IMR-90 (cell line): ENCODE results near the gene DCLK1. TPM values are rescaled to one million over a fixed set of nuclear protein-coding genes. Genes with fewer than 3 reads are reported as not detected.

Experiments used
- ATAC-seq: fragments of 200-7000 bp; cut with Tn5 transposase; 2 replicates; pipeline ENCODE4 v1.9.1; 2020; ENCODE audit warnings: low read depth, mild to moderate bottlenecking, moderate library complexity
- BruUV-seq: library from RNA; stranded (reverse); fragments of 400-500 nt; replicated peaks from 2 replicates; lab custom pipeline; 2021; lab: Mats Ljungman, UMichigan
- CTCF ChIA-PET: fragments of 300-600 bp; formaldehyde crosslinking; extraction: SDS; loops from one replicate; lab custom pipeline; 2021; ENCODE audit warnings: antibody characterized with exemption; lab: Yijun Ruan, JAX
- POLR2A ChIA-PET: fragments of 300-600 bp; sonication (Branson Sonifier 250); formaldehyde crosslinking; loops from one replicate; lab custom pipeline; 2022; ENCODE audit warnings: antibody characterized with exemption; ENCODE audit not compliant: unreplicated experiment; lab: Charles Lee
- DNase-seq: peaks from one replicate; pipeline ENCODE4 v3.0.0; 2013
- H2AFZ ChIP-seq: replicated peaks from 2 replicates; pipeline ENCODE3; 2013; ENCODE audit warnings: low read length, mild to moderate bottlenecking; ENCODE audit not compliant: poor library complexity
- H2AK5ac ChIP-seq: 2 replicates; pipeline ENCODE4 v1.6.1; 2013; ENCODE audit warnings: low read depth, low read length, inconsistent platforms
- H2AK9ac ChIP-seq: replicated peaks from 2 replicates; pipeline ENCODE3; 2013; ENCODE audit warnings: mild to moderate bottlenecking, low read depth, low read length, moderate library complexity; ENCODE audit not compliant: poor library complexity
- H2BK120ac ChIP-seq: 2 replicates; pipeline ENCODE4 v1.6.1; 2013; ENCODE audit warnings: low read depth, low read length, inconsistent platforms
- H2BK15ac ChIP-seq: 3 replicates; pipeline ENCODE4 v1.6.1; 2013; ENCODE audit warnings: low read depth, low read length, inconsistent platforms
- H2BK20ac ChIP-seq: 2 replicates; pipeline ENCODE4 v1.6.1; 2013; ENCODE audit warnings: low read depth, mild to moderate bottlenecking, inconsistent platforms, low read length, moderate library complexity
- H2BK5ac ChIP-seq: 2 replicates; pipeline ENCODE4 v1.6.1; 2013; ENCODE audit warnings: mild to moderate bottlenecking, low read depth, low read length, inconsistent platforms; ENCODE audit not compliant: poor library complexity, severe bottlenecking
- H3K14ac ChIP-seq: replicated peaks from 2 replicates; pipeline ENCODE4 v1.6.1; 2013; ENCODE audit warnings: low read depth, low read length, inconsistent platforms
- H3K18ac ChIP-seq: 2 replicates; pipeline ENCODE4 v1.6.1; 2013; ENCODE audit warnings: low read depth, low read length, control low read depth
- H3K23ac ChIP-seq: 2 replicates; pipeline ENCODE4 v1.6.1; 2013; ENCODE audit warnings: low read depth, low read length, inconsistent platforms
- H3K27ac ChIP-seq: 2 replicates; pipeline ENCODE4 v1.5.1; 2013; ENCODE audit warnings: mild to moderate bottlenecking, control low read depth, low read length; ENCODE audit not compliant: insufficient read depth
- H3K27me3 ChIP-seq: 2 replicates; pipeline ENCODE4 v1.6.1; 2013; ENCODE audit warnings: low read length; ENCODE audit not compliant: control insufficient read depth, insufficient read depth
- H3K36me3 ChIP-seq: 2 replicates; pipeline ENCODE4 v1.6.1; 2013; ENCODE audit warnings: low read length, mixed read lengths; ENCODE audit not compliant: control insufficient read depth, insufficient read depth
- H3K4ac ChIP-seq: 2 replicates; pipeline ENCODE4 v1.6.1; 2013; ENCODE audit warnings: low read depth, low read length, inconsistent platforms
- H3K4me1 ChIP-seq: 2 replicates; pipeline ENCODE4 v1.6.1; 2013; ENCODE audit warnings: low read length, mixed read lengths; ENCODE audit not compliant: control insufficient read depth, insufficient read depth
- H3K4me2 ChIP-seq: 2 replicates; pipeline ENCODE4 v1.6.1; 2013; ENCODE audit warnings: low read depth, mild to moderate bottlenecking, control low read depth, low read length, moderate library complexity
- H3K4me3 ChIP-seq: 2 replicates; pipeline ENCODE4 v1.5.1; 2013; ENCODE audit warnings: low read depth, mild to moderate bottlenecking, control low read depth, low read length, moderate library complexity; ENCODE audit not compliant: insufficient read depth
- H3K56ac ChIP-seq: 2 replicates; pipeline ENCODE4 v1.6.1; 2013; ENCODE audit warnings: low read length, inconsistent platforms; ENCODE audit not compliant: insufficient read depth; ENCODE audit errors: extremely low read depth
- H3K79me1 ChIP-seq, 2 experiments: 2 replicates each; pipeline ENCODE4 v1.6.1; 2013; ENCODE audit warnings: low read length in 2 of 2, inconsistent platforms in 1 of 2, low read depth in 1 of 2
- H3K9ac ChIP-seq: 2 replicates; pipeline ENCODE4 v1.6.1; 2013; ENCODE audit warnings: low read depth, low read length, control low read depth
- H3K9me1 ChIP-seq: 2 replicates; pipeline ENCODE4 v1.6.1; 2013; ENCODE audit warnings: low read length, inconsistent platforms; ENCODE audit not compliant: insufficient read depth
- H3K9me3 ChIP-seq: 2 replicates; pipeline ENCODE4 v1.6.1; 2013; ENCODE audit warnings: low read length; ENCODE audit not compliant: control insufficient read depth, insufficient read depth
- H4K20me1 ChIP-seq: 2 replicates; pipeline ENCODE4 v1.6.1; 2013; ENCODE audit warnings: low read length, inconsistent platforms; ENCODE audit not compliant: insufficient read depth
- H4K5ac ChIP-seq: 2 replicates; pipeline ENCODE4 v1.6.1; 2013; ENCODE audit warnings: mild to moderate bottlenecking, low read depth, low read length, control low read depth
- H4K8ac ChIP-seq, 2 experiments: 2 replicates each; pipeline ENCODE4 v1.6.1; 2013; ENCODE audit warnings: low read depth in 2 of 2, low read length in 2 of 2, control low read depth in 1 of 2, inconsistent platforms in 1 of 2
- H4K91ac ChIP-seq: 2 replicates; pipeline ENCODE4 v1.6.1; 2013; ENCODE audit warnings: low read depth, low read length, inconsistent platforms; ENCODE audit not compliant: insufficient read depth
- BHLHE40 ChIP-seq: fragments of 150-350 bp; IDR thresholded peaks from 2 replicates; pipeline ENCODE4 v1.6.1; 2016; ENCODE audit warnings: mild to moderate bottlenecking, low read depth, low read length
- CEBPB ChIP-seq: IDR thresholded peaks from 2 replicates; pipeline ENCODE4 v1.6.1; 2012; ENCODE audit warnings: low read depth, low read length, improper control_type of control experiment
- CHD1 ChIP-seq: IDR thresholded peaks from 2 replicates; pipeline ENCODE4 v1.6.1; 2012; ENCODE audit warnings: low read depth, low read length, improper control_type of control experiment
- CTCF ChIP-seq: conservative IDR thresholded peaks from 2 replicates; pipeline ENCODE4 v1.5.1; 2012; ENCODE audit warnings: mild to moderate bottlenecking, low read depth, low read length, improper control_type of control experiment
- ELK1 ChIP-seq: fragments of 150-350 bp; IDR thresholded peaks from 2 replicates; pipeline ENCODE4 v1.6.1; 2016; ENCODE audit warnings: low read depth, mild to moderate bottlenecking, low read length, moderate library complexity, borderline replicate concordance
- FOS ChIP-seq: fragments of 150-350 bp; IDR thresholded peaks from 2 replicates; pipeline ENCODE4 v1.6.1; 2016; ENCODE audit warnings: low read depth, low read length
- MAFK ChIP-seq: IDR thresholded peaks from 2 replicates; pipeline ENCODE4 v1.6.1; 2012; ENCODE audit warnings: low read depth, low read length, improper control_type of control experiment
- MAZ ChIP-seq: IDR thresholded peaks from 2 replicates; pipeline ENCODE4 v1.6.1; 2012; ENCODE audit warnings: low read depth, mild to moderate bottlenecking, low read length, improper control_type of control experiment, moderate library complexity, borderline replicate concordance
- MXI1 ChIP-seq: IDR thresholded peaks from 2 replicates; pipeline ENCODE4 v1.6.1; 2012; ENCODE audit warnings: low read depth, mild to moderate bottlenecking, low read length, moderate library complexity, borderline replicate concordance
- NFE2L2 ChIP-seq: fragments of 150-350 bp; IDR thresholded peaks from 2 replicates; pipeline ENCODE4 v1.6.1; 2016; ENCODE audit warnings: low read depth, mild to moderate bottlenecking, low read length
- POLR2A ChIP-seq: IDR thresholded peaks from 2 replicates; pipeline ENCODE4 v1.6.1; 2012; ENCODE audit warnings: mild to moderate bottlenecking, low read depth, low read length
- RAD21 ChIP-seq: IDR thresholded peaks from 2 replicates; pipeline ENCODE4 v1.6.1; 2012; ENCODE audit warnings: low read length, improper control_type of control experiment
- RCOR1 ChIP-seq: IDR thresholded peaks from 2 replicates; pipeline ENCODE4 v1.6.1; 2012; ENCODE audit warnings: mild to moderate bottlenecking, low read length, improper control_type of control experiment; ENCODE audit not compliant: insufficient replicate concordance
- RFX5 ChIP-seq: IDR thresholded peaks from 2 replicates; pipeline ENCODE4 v1.8.0; 2012; ENCODE audit warnings: low read depth, mild to moderate bottlenecking, low read length, moderate library complexity
- SMC3 ChIP-seq: fragments of 150-350 bp; IDR thresholded peaks from 2 replicates; pipeline ENCODE4 v1.6.1; 2016; ENCODE audit warnings: low read depth, mild to moderate bottlenecking, antibody characterized with exemption, low read length, moderate library complexity
- USF2 ChIP-seq: fragments of 150-350 bp; IDR thresholded peaks from 2 replicates; pipeline ENCODE4 v1.6.1; 2017; ENCODE audit warnings: mild to moderate bottlenecking, antibody characterized with exemption, low read length, low read depth
- WGBS, 2 experiments: methylation state at CpG; one replicate each; pipeline versions ENCODE4 v1.1.5 to v1.1.7; 2013; ENCODE audit warnings: missing lambda C conversion rate in 2 of 2; ENCODE audit not compliant: insufficient read length in 1 of 2; ENCODE audit errors: extremely low coverage in 2 of 2; 5-methylcytosine and 5-hydroxymethylcytosine counted together
- dilution Hi-C: fragments of 300-500 bp; cut with HindIII; formaldehyde crosslinking; loops from one replicate; pipeline ENCODE4 v1.14.3; 2018; ENCODE audit warnings: low sequenced_read_pairs; ENCODE audit not compliant: unreplicated experiment
- in situ Hi-C: fragments of 300-500 bp; cut with MboI; formaldehyde crosslinking; loops from 3 replicates; pipeline ENCODE4 v1.14.3; 2019; ENCODE audit warnings: low sequenced_read_pairs, inconsistent platforms, mixed read lengths
- intact Hi-C: fragments of 100-400 bp; cut with micrococcal nuclease; formaldehyde crosslinking; loops from 2 replicates; pipeline ENCODE4 v1.10.0; 2022
- polyA plus RNA-seq, 3 experiments: library from polyadenylated mRNA; depleted of rRNA; stranded (reverse); fragments of >200 nt; gene quantifications; 2 replicates each; pipeline ENCODE4 v1.2.3, GENCODE V29; 2012; ENCODE audit warnings: low replicate concordance in 1 of 3
- total RNA-seq: library from RNA; depleted of rRNA; stranded (reverse); fragments of >200 nt; gene quantifications from 2 replicates; pipeline ENCODE4 v1.2.3, GENCODE V29; 2012

The DCLK1 gene
- total and polyA plus RNA-seq, 2 of the 4 experiments (the other 2 are of a cell fraction), result under 0.01 to 0.02 TPM

GRCh38 chr13:35747594-35747993 lies 383.6 kb downstream of the DCLK1 start:
- TF ChIP-seq MAFK (no peak), CEBPB (no peak), RCOR1 (no peak), BHLHE40 (no peak), RAD21 (no peak), CHD1 (no peak), FOS (no peak), USF2 (no peak), NFE2L2 (no peak), POLR2A (no peak), CTCF (no peak), MXI1 (no peak), RFX5 (no peak), MAZ (no peak), SMC3 (no peak), ELK1 (no peak)
- H4K91ac ChIP-seq, result no peak overlapping the region
- no peak overlapping the region for H2BK15ac ChIP-seq
- no CpG with 5 or more reads among the region's 2 CpGs for WGBS, 2 experiments
- no peak overlapping the region for H3K18ac ChIP-seq
- H3K27me3 ChIP-seq, result peaks cover under 1% of the 10 kb centered on the region
- in situ Hi-C loops (no loop called here), dilution Hi-C loops (no loop called here), intact Hi-C loops (no loop called here)
- no peak overlapping the region for H2AFZ ChIP-seq
- H3K4me3 ChIP-seq, result no peak overlapping the region
- no peak overlapping the region for H2AK9ac ChIP-seq
- BruUV-seq, result no TSS peak
- no peaks in the 10 kb centered on the region for H3K4me1 ChIP-seq
- no peak overlapping the region for H2AK5ac ChIP-seq
- ChIA-PET CTCF (no interaction called here), POLR2A (no interaction called here)
- H3K9ac ChIP-seq, result no peak overlapping the region
- no peak for DNase-seq
- no peak overlapping the region for H3K56ac ChIP-seq
- no peak overlapping the region for H3K14ac ChIP-seq
- H4K8ac ChIP-seq, result no peak overlapping the region
- H4K5ac ChIP-seq, result no peak overlapping the region
- H3K4ac ChIP-seq, result no peak overlapping the region
- no peak overlapping the region for H2BK20ac ChIP-seq
- no peak overlapping the region for H3K4me2 ChIP-seq
- no peak overlapping the region for H3K23ac ChIP-seq
- H2BK5ac ChIP-seq, result no peak overlapping the region
- H3K9me1 ChIP-seq, result no peaks in the 10 kb centered on the region
- no peaks in the 10 kb centered on the region for H4K20me1 ChIP-seq
- H3K27ac ChIP-seq, result no peak overlapping the region
- 0 out of 2 replicates have a peak, but pooled peaks cover 2% of the 10 kb centered on the region for H3K9me3 ChIP-seq
- ATAC-seq, result no peak
- H3K79me1 ChIP-seq, result no peaks in the 10 kb centered on the region
- H3K36me3 ChIP-seq, result no peaks in the 10 kb centered on the region
- H2BK120ac ChIP-seq, result no peak overlapping the region
